Testis (tissue), 2 donors: Measurements from ENCODE around the gene UTP4.

Experiments used
- POLR2A ChIP-seq: fragments of 450-650 bp; IDR thresholded peaks from one replicate; pipeline ENCODE4 v1.6.1; 2017; ENCODE audit warnings: antibody characterized with exemption, mild to moderate bottlenecking, moderate library complexity
- TF ChIP-seq, protein P1 (sequence below), 3 experiments: fragments of 450-650 bp in 2 of 3; fragments of 200-600 bp in 1 of 3; sonication (generic) in 1 of 3; IDR thresholded peaks; one replicate each; pipeline ENCODE4 v1.5.1; 2016 to 2019; ENCODE audit warnings: antibody characterized with exemption in 3 of 3, mild to moderate bottlenecking in 2 of 3, moderate library complexity in 1 of 3

DNA sequence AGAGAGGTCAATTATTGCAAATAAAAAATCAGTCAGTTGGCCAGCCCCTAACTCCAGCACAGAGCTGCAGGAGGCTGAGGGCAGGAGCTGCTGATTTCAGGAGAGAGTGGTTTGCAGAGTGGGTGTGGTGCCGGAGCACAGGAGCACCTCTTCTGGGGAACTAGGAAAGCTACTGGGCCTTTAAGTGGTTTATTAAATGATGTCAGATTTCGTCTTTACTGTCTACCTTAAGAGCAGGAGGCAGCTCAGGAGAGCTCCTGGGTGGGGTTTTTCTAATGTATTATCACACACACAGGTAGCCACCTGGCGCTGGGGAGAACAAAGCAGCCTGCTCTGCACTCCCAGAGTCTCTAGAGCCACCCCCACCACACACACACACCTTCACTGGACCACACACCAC is 38.5 kb upstream of the UTP4 start:
- TF ChIP-seq, protein P1, sequence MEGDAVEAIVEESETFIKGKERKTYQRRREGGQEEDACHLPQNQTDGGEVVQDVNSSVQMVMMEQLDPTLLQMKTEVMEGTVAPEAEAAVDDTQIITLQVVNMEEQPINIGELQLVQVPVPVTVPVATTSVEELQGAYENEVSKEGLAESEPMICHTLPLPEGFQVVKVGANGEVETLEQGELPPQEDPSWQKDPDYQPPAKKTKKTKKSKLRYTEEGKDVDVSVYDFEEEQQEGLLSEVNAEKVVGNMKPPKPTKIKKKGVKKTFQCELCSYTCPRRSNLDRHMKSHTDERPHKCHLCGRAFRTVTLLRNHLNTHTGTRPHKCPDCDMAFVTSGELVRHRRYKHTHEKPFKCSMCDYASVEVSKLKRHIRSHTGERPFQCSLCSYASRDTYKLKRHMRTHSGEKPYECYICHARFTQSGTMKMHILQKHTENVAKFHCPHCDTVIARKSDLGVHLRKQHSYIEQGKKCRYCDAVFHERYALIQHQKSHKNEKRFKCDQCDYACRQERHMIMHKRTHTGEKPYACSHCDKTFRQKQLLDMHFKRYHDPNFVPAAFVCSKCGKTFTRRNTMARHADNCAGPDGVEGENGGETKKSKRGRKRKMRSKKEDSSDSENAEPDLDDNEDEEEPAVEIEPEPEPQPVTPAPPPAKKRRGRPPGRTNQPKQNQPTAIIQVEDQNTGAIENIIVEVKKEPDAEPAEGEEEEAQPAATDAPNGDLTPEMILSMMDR (IDR thresholded peaks at IDR 0.05): no peak
- TF ChIP-seq POLR2A: no peak
